Activated CD4-positive, alpha-beta T cell treated with anti-CD3 and anti-CD28 coated beads, Interleukin-2, amount 10 ng/mL, durations not matched to agents 24 days and 14 days (primary cell): Measurements from ENCODE around the gene TENM3. TPM values are rescaled to one million over a fixed set of nuclear protein-coding genes. Genes with fewer than 3 reads are reported as not detected.

Source experiments
- DNase-seq: peaks from one replicate; pipeline ENCODE4 v3.0.0; 2022
- H3K27ac Mint-ChIP-seq: one replicate; pipeline ENCODE4 v1.8.0; 2022; ENCODE audit warnings: mild to moderate bottlenecking, mixed read lengths
- H3K27me3 Mint-ChIP-seq: one replicate; pipeline ENCODE4 v1.8.0; 2022; ENCODE audit warnings: mixed read lengths
- H3K36me3 Mint-ChIP-seq: one replicate; pipeline ENCODE4 v1.8.0; 2022; ENCODE audit warnings: low read depth, mild to moderate bottlenecking, mixed read lengths
- H3K4me1 Mint-ChIP-seq: one replicate; pipeline ENCODE4 v1.8.0; 2021; ENCODE audit warnings: mixed read lengths
- H3K4me3 Mint-ChIP-seq: one replicate; pipeline ENCODE4 v1.8.0; 2022; ENCODE audit warnings: mild to moderate bottlenecking, moderate library complexity, mixed read lengths
- H3K9me3 Mint-ChIP-seq: one replicate; pipeline ENCODE4 v1.8.0; 2021; ENCODE audit warnings: mixed read lengths
- intact Hi-C: fragments of 100-400 bp; cut with micrococcal nuclease; formaldehyde crosslinking; loops from one replicate; pipeline ENCODE4 v1.15.1; 2023
- total RNA-seq: library from RNA; stranded (reverse); gene quantifications from 2 replicates; pipeline ENCODE4 v1.2.3, GENCODE V29; 2022

The TENM3 gene
- total RNA-seq, 1 donor from 2014 or later, result not detected

DNA sequence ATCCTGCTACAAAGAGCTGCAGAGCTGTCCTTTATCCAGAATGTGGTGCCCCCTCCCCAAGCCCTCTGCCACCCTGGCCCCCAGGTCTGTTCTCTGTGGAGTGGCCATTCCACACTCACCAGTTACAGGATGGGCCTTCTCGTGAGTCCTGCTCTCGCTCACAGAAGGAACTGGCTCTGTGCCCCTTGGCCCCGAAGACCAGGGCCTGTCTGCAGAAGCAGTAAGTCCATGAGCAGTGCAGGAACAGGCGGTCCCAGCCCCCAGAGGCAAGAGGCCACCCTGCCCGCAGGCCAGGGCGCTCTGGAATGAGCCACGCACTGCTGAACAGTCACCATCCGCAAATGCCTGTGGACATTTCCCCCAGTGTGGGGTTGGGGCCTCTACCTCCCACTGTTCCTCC, 581.8 kb downstream of the TENM3 start:
- no peak for DNase-seq
- Mint-ChIP-seq H3K9me3 (no peaks in the 10 kb centered on the region), H3K36me3 (no peaks in the 10 kb centered on the region), H3K27me3 (peaks cover 2% of the 10 kb centered on the region), H3K4me3 (no peak overlapping the region), H3K27ac (no peak overlapping the region), H3K4me1 (peaks cover 15% of the 10 kb centered on the region)
- intact Hi-C loops, result no loop called here

DNA sequence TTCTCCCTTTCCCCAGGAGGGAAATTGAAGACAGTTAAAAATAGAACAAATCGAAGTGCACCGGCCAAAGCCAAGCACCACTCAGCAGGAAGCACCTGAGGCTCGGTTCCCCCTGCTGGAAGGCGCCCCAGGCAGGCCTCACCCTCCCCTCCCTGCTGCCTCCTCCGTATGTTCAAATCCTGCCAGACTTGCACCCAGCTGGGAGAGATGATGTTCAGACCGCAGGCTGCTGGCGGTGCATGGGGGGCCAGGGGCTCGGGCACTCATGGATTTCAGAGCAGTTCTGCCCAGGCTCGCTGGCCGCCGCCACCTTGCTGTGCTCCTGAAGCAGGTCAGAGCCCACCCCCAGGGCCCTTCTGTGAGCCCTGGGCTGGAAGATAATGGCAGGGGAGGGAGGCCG, 582.6 kb downstream of the TENM3 start:
- intact Hi-C loops, result no loop called here
- DNase-seq, result no peak
- no peaks in the 10 kb centered on the region for H3K36me3 Mint-ChIP-seq
- peaks cover 7% of the 10 kb centered on the region for H3K27me3 Mint-ChIP-seq
- H3K27ac Mint-ChIP-seq, result no peak overlapping the region
- no peak overlapping the region for H3K4me3 Mint-ChIP-seq
- peaks cover 15% of the 10 kb centered on the region for H3K4me1 Mint-ChIP-seq
- H3K9me3 Mint-ChIP-seq, result no peaks in the 10 kb centered on the region

DNA sequence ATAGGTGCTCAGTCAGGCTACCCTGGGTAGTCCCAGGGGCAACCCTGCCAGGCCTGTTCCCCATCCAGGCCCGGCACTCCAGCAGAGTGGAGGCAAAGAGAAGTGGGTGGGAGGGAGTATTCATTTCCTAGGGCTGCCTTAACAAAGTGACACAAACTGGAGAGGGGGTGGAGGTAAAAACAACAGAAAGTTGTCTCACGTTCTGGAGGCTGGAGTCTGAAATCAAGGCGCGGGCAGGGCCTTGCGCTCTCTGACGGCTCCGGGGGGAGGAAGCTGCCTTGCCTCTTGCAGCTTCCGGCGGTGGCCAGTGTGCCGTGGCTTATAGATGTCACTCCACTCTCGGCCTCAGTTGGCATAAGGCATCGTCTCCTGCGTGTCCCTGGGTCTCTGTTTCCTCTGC, 583.2 kb downstream of the TENM3 start:
- H3K9me3 Mint-ChIP-seq, result no peaks in the 10 kb centered on the region
- intact Hi-C loops, result no loop called here
- peak; percentile 75 for DNase-seq
- peaks cover 13% of the 10 kb centered on the region for H3K27me3 Mint-ChIP-seq
- H3K4me3 Mint-ChIP-seq, result no peak overlapping the region
- no peaks in the 10 kb centered on the region for H3K36me3 Mint-ChIP-seq
- peaks cover 15% of the 10 kb centered on the region for H3K4me1 Mint-ChIP-seq
- no peak overlapping the region for H3K27ac Mint-ChIP-seq

DNA sequence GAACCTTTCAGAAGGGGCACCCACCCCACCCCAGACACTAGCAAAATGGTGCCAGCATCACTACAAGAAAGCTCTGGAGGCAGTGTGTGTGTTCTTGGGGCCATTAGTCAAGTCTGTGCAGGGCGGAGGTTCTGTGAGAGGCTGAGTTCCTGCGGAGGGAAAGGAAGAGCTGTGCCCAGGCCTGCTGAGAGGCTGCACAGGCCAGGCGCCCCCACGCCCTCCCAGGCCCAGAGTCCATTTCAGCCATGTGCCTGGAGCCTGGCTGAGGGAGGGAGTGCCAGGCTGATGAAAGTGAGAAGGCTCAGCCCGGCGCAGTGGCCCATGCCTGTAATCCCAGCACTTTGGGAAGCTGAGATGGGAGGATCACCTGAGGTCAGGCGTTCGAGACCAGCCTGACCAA, 584.0 kb downstream of the TENM3 start:
- H3K36me3 Mint-ChIP-seq, result no peaks in the 10 kb centered on the region
- intact Hi-C loops, result no loop called here
- no peaks in the 10 kb centered on the region for H3K9me3 Mint-ChIP-seq
- H3K27me3 Mint-ChIP-seq, result peaks cover 13% of the 10 kb centered on the region
- no peak overlapping the region for H3K27ac Mint-ChIP-seq
- no peak overlapping the region for H3K4me3 Mint-ChIP-seq
- no peak for DNase-seq
- peaks cover 15% of the 10 kb centered on the region for H3K4me1 Mint-ChIP-seq

DNA sequence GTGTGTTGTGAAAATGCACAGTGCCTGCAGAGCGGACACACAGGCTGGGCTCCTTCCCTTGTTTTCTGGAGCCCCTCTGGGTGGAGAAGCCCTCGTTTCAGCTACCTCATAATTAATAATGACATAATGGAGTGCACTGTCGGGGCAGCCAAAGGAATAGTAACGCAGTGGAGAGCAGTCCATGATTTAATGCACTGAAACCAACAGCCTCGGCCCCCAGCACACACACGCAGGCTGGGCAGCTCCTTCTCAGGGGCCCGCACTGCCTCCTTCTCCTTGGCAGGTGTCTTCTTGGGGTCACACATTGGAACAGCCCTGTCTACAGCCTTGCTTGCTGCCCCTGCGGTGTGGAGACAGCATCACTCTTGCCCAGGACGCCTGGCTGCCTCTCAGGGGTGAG, 584.8 kb downstream of the TENM3 start:
- H3K27me3 Mint-ChIP-seq, result peaks cover 18% of the 10 kb centered on the region
- DNase-seq, result no peak
- no peaks in the 10 kb centered on the region for H3K9me3 Mint-ChIP-seq
- H3K36me3 Mint-ChIP-seq, result no peaks in the 10 kb centered on the region
- peaks cover 15% of the 10 kb centered on the region for H3K4me1 Mint-ChIP-seq
- intact Hi-C loops, result no loop called here
- no peak overlapping the region for H3K27ac Mint-ChIP-seq
- no peak overlapping the region for H3K4me3 Mint-ChIP-seq

DNA sequence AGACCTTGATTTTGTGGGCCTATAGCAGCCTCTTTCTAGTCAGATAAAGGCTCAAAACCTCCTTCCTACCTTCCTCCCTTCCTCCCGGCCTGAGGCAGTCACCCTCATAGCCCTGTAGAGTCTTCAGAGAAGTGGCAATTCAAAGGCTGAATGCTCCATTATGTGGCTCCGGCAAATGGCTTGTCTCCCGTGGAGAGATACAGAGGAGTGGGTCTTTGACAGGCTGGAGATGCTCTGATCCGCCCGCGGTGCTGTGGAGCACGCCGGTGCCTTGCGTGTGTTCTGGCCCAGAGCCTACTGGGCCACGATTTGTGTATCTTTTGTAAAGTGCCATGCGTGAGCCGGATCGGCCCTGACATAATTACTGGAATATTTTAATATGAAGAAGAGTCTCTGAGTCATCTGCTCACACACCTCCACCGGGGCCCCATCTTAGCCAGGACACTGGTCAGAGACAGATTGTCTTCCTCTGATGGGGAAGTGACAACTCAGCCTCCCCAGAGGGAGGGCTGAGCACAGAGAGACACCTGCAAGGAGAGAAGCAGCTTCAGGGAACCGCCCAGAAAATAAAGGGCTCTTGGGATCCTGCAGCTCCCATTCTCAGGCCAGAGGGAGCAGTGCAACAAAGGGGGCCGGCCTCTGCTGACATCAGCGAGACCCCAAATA, 585.3 kb downstream of the TENM3 start:
- peaks cover 18% of the 10 kb centered on the region for H3K27me3 Mint-ChIP-seq

DNA sequence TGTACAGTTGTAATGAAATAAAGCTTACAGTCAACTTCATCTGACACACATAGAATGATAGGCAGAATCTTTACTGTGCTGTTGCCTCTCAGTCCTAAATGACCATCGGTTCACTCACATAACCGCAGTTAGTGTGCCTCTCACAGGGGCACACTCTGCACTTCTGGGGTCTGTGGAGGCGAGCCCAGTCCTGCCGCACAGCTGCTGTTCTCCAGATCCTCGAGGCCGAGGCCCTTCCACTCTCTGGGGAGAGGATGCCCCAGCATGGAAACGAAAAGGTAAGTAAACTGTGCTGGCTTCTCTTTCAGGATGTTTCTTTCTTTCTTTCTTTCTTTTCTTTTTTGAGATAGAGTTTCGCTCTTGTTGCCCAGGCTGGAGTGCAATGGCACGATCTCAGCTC, 586.0 kb downstream of the TENM3 start:
- intact Hi-C loops, result no loop called here
- DNase-seq, result no peak
- Mint-ChIP-seq H3K4me1 (peaks cover 9% of the 10 kb centered on the region), H3K36me3 (no peaks in the 10 kb centered on the region), H3K9me3 (no peaks in the 10 kb centered on the region), H3K27me3 (peaks cover 18% of the 10 kb centered on the region), H3K4me3 (no peak overlapping the region), H3K27ac (no peak overlapping the region)

More for the DNA sequence above, 585.3 kb downstream of the TENM3 start:
- Mint-ChIP-seq H3K9me3 (no peaks in the 10 kb centered on the region), H3K4me3 (no peak overlapping the region), H3K36me3 (no peaks in the 10 kb centered on the region), H3K4me1 (peaks cover 15% of the 10 kb centered on the region), H3K27ac (no peak overlapping the region)
- DNase-seq, result no peak
- intact Hi-C loops, result no loop called here

DNA sequence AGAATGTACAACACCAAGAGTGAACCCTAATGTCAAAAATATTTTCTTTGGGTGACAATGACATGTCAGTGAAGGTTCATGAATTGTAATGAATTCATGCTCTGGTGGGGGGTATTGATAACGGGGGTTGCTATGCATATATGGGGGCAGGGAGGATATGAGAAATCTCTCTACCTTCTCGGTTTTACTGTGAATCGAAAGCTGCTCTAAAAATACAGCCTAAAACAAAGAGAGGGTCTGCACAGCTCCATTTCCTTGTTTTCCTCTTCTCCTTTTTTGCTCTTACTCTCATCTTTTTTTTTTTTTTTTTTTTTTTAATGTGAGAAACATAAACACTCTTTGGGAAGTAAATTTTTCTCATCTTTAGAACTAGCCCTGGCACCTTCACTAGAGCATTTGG, 588.2 kb downstream of the TENM3 start:
- Mint-ChIP-seq H3K4me1 (peaks cover 6% of the 10 kb centered on the region), H3K27ac (no peak overlapping the region), H3K9me3 (no peaks in the 10 kb centered on the region), H3K4me3 (no peak overlapping the region), H3K27me3 (peaks cover 23% of the 10 kb centered on the region), H3K36me3 (no peaks in the 10 kb centered on the region)
- intact Hi-C loops, result no loop called here
- no peak for DNase-seq

DNA sequence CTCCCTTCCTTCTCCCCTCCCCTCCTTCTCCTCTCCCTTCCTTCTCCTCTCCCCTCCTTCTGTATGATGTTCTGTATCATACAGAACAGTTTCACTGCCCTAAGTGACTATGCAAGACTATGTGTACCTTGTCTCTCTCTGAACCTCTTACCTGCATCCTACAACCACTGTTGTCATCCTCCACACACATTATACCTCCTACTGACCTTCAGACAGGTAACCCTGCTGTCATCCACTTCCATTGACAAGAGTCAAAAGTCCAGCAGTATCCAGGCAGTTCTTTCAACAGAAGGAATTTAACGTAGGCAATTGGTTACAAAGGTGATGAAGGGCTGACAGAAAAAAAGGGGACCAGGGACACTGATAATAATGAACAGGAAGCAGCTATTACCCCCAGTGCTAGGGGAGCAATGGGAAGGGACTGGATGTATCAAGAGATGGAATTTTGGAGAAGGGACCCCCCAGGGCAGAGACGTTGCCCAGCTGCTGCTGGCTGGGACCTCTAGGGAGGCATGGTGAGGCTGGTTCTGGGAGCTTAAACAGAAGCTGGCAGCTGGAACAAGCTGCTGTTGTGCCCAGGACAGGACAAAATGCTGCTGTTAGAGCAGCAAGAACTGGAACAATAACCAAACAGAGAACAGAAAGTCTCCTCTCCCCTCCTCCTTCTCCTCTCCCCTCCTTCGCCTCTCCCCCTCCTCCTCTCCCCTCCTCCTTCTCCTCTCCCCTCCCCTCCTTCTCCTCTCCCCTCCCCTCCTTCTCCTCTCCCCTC, 589.3 kb downstream of the TENM3 start:
- Mint-ChIP-seq H3K36me3 (no peaks in the 10 kb centered on the region), H3K4me3 (no peak overlapping the region), H3K27ac (no peak overlapping the region), H3K9me3 (no peaks in the 10 kb centered on the region), H3K4me1 (no peaks in the 10 kb centered on the region), H3K27me3 (peaks cover 23% of the 10 kb centered on the region)
- no peak for DNase-seq
- intact Hi-C loops, result no loop called here

DNA sequence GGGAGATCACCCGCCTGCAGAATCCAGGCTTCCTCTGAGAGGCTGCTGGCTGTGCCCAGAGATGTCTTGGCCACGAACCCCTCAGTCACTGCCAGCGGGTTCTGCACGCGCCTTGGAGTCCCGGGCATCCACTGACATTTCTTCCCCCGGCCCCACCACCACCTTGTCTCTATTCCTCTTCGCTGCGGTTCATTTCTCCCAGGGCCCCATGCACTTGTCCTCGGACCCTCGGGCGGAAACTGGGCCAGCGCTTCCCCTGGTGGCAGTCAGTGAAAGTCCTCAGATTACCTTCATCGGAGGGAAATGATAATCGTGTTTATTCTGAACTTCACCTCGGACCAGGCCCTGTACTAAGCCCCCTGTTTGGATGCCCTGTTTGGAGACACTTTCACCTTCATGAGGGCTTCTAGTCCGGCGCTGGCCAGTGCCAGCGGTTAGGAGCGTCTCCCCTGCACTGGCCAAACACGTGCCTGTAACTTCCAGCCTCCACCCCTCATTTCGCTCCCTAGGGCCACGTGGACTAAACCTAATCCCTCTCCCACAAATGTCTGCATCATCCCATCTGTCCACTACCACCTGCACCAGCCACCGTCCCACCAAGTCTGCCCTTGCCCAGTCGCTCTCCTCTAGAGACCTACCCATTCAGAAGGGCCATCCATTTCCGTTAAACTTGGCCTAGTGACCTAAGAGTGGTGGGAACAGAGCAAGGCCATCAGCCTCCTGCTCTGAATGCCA, 592.0 kb downstream of the TENM3 start:
- peak overlapping the region; percentile 9 for H3K27ac Mint-ChIP-seq
- intact Hi-C loops, result no loop called here
- H3K27me3 Mint-ChIP-seq, result peaks cover 20% of the 10 kb centered on the region
- no peaks in the 10 kb centered on the region for H3K36me3 Mint-ChIP-seq
- DNase-seq, result no peak
- no peaks in the 10 kb centered on the region for H3K9me3 Mint-ChIP-seq
- H3K4me1 Mint-ChIP-seq, result no peaks in the 10 kb centered on the region
- no peak overlapping the region for H3K4me3 Mint-ChIP-seq

DNA sequence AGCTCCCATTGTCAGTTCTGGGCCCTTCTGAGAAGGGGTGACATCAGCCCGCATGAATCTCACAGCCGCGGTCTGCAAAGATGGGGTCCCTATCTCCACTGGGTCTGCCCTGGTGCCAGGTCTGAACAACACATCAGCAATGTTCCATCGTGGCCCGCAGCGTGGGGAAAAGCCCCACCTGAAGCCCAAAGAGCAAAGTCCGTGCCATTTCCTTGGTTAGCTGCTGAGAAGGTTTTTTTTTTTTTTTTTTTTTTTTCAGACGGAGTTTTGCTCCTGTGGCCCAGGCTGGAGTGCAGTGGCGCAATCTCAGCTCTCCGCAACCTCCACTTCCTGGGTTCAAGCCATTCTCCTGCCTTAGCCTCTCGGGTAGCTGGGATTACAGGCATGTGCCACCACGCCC, 594.6 kb downstream of the TENM3 start:
- no peaks in the 10 kb centered on the region for H3K9me3 Mint-ChIP-seq
- H3K4me1 Mint-ChIP-seq, result no peaks in the 10 kb centered on the region
- no peak overlapping the region for H3K27ac Mint-ChIP-seq
- H3K4me3 Mint-ChIP-seq, result no peak overlapping the region
- intact Hi-C loops, result no loop called here
- H3K36me3 Mint-ChIP-seq, result no peaks in the 10 kb centered on the region
- peaks cover 5% of the 10 kb centered on the region for H3K27me3 Mint-ChIP-seq
- no peak for DNase-seq

DNA sequence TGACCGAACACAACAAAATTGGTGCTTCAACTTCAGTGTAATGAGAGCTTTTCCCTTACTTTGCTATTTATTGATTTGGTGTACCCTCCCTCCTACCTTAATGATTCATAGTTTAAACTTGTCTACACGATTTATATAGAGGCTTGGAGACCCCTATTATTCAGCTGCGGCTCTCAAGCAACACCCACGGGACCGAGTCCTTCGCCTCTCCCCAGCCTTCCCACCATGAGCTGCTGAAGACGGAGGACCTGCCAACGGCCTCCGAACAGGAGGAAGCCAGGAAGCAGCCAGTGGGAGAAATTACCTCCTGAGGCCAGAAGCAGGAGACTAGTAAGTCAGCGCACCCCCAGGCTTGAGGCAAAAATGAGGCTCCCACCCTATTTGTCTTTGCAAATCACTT, 595.3 kb downstream of the TENM3 start:
- intact Hi-C loops, result no loop called here
- no peak overlapping the region for H3K4me3 Mint-ChIP-seq
- H3K4me1 Mint-ChIP-seq, result no peaks in the 10 kb centered on the region
- no peaks in the 10 kb centered on the region for H3K36me3 Mint-ChIP-seq
- no peak for DNase-seq
- H3K27me3 Mint-ChIP-seq, result peaks cover 5% of the 10 kb centered on the region
- H3K27ac Mint-ChIP-seq, result no peak overlapping the region
- no peaks in the 10 kb centered on the region for H3K9me3 Mint-ChIP-seq

DNA sequence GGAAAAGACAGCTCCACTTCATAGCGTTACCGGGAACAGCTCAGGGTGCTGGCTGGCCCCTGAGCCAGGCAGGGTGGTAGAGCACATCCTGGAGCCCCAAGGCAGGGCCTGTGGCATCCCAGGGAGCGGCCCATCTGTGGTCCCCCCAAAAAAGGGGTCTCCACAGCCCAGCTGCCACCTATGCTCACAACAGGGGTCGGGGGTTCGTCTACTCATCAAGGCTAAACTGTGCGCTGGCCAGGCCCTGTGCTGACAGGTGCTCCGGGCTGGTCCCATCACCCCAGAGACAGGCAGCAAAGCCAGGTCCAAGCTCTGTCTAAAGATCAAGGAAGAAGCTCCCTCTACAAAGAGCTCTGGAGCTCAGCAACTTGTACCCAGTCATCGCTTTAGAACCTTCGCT, 596.1 kb downstream of the TENM3 start:
- no peak for DNase-seq
- Mint-ChIP-seq H3K9me3 (no peaks in the 10 kb centered on the region), H3K4me1 (no peaks in the 10 kb centered on the region), H3K36me3 (no peaks in the 10 kb centered on the region), H3K27me3 (peaks cover 5% of the 10 kb centered on the region), H3K27ac (no peak overlapping the region), H3K4me3 (no peak overlapping the region)
- intact Hi-C loops, result no loop called here

DNA sequence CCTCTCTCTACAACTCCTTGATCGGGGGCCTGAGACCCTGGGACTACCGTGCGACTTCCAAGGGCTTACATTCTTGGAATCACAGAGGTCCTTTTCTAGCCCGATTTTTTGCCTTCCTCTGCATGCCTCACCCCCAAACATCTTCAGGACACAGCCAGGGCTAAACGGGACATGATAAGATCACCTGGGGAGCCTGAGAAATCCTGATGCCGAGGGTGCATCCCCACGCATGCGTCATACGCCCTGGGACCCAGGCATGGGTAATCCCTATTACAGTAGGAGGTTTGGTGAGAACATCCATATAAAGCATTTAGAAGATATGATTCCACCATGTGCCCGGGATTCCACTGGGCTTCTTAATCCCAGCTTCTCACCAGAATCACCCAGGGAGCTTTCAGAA, 596.9 kb downstream of the TENM3 start:
- no peak for DNase-seq
- no peaks in the 10 kb centered on the region for H3K36me3 Mint-ChIP-seq
- intact Hi-C loops, result no loop called here
- no peak overlapping the region for H3K27ac Mint-ChIP-seq
- H3K4me1 Mint-ChIP-seq, result no peaks in the 10 kb centered on the region
- no peak overlapping the region for H3K4me3 Mint-ChIP-seq
- peaks cover 5% of the 10 kb centered on the region for H3K27me3 Mint-ChIP-seq
- H3K9me3 Mint-ChIP-seq, result no peaks in the 10 kb centered on the region
